K562 (cell line): ENCODE data around the gene HPCAL1. TPM values are rescaled to one million over a fixed set of nuclear protein-coding genes. Genes with fewer than 3 reads are reported as not detected.

Source experiments
- CBFA2T3 ChIP-seq: fragments of 450-650 bp; IDR thresholded peaks from 2 replicates; pipeline ENCODE4 v1.6.1; 2017
- CREM ChIP-seq: IDR thresholded peaks from 2 replicates; pipeline ENCODE4 v1.6.1; 2014; ENCODE audit warnings: antibody characterized with exemption, low read depth
- EP300 ChIP-seq: IDR thresholded peaks from 2 replicates; pipeline ENCODE4 v1.6.1; 2012; ENCODE audit warnings: low read length, improper control_type of control experiment
- HBP1 ChIP-seq: fragments of 450-650 bp; formaldehyde crosslinking; IDR thresholded peaks from 2 replicates; pipeline ENCODE4 v1.4.0; 2022; ENCODE audit warnings: missing genetic modification characterization
- L3MBTL2 ChIP-seq: fragments of 450-650 bp; IDR thresholded peaks from 2 replicates; pipeline ENCODE4 v1.6.1; 2016; ENCODE audit warnings: mild to moderate bottlenecking, moderate library complexity
- MGA ChIP-seq: fragments of 450-650 bp; IDR thresholded peaks from 2 replicates; pipeline ENCODE4 v1.6.1; 2016; ENCODE audit warnings: mild to moderate bottlenecking, moderate library complexity
- NONO ChIP-seq, 2 experiments: fragments of 200-400 bp in 1 of 2; fragments of 450-650 bp in 1 of 2; formaldehyde crosslinking in 1 of 2; IDR thresholded peaks; 2 replicates each; pipeline ENCODE4 v1.6.1; 2017; ENCODE audit warnings: low read depth in 2 of 2, mild to moderate bottlenecking in 2 of 2, moderate library complexity in 2 of 2, low read length in 1 of 2
- PBX2 ChIP-seq, 2 experiments: IDR thresholded peaks in 1 of 2; conservative IDR thresholded peaks in 1 of 2; 2 replicates each; pipeline ENCODE4 v1.6.1; 2016; ENCODE audit warnings: low read depth in 2 of 2, mild to moderate bottlenecking in 1 of 2, missing compliant biosample characterization in 1 of 2, missing genetic modification characterization in 1 of 2, moderate library complexity in 1 of 2
- ZBTB2 ChIP-seq: fragments of 450-650 bp; IDR thresholded peaks from 2 replicates; pipeline ENCODE4 v1.6.1; 2016; ENCODE audit warnings: antibody characterized with exemption
- ZNF76 ChIP-seq: fragments of 250-450 bp; sonication (Bioruptor Pico); IDR thresholded peaks from 2 replicates; pipeline ENCODE4 v1.4.0; 2020; ENCODE audit warnings: mild to moderate bottlenecking, moderate library complexity, borderline replicate concordance
- polyA plus RNA-seq, 8 experiments: library from polyadenylated mRNA; depleted of rRNA in 4 of 8; stranded (reverse) in 5 of 8; unstranded in 3 of 8; fragments of >200 nt; fragmentation: Nextera tagmentation in 2 of 8; fragmentation: Illumina TruSeq in 1 of 8; extraction: Ambion mirVana in 2 of 8; extraction: Trizol in 1 of 8; gene quantifications; 2 replicates each; pipeline versions ENCODE4 v1.2.1 to v1.2.3, GENCODE V29; 2011 to 2014; ENCODE audit warnings: inconsistent platforms in 1 of 8, missing spikeins in 1 of 8
- total RNA-seq, 7 experiments: library from RNA; depleted of rRNA in 6 of 7; stranded (reverse); fragments of >200 nt in 6 of 7; fragmentation: Illumina TruSeq in 2 of 7; extraction: Trizol in 2 of 7; gene quantifications; 2 replicates each; pipeline versions ENCODE4 v1.2.1 to v1.2.3, GENCODE V29; 2011 to 2021; ENCODE audit warnings: low replicate concordance in 1 of 7

Gene HPCAL1
- total and polyA plus RNA-seq, 9 of the 15 experiments (the other 6 are each of a cell fraction or from before 2014, with no cell fraction given): 2.7 to 65.5 (median 23.9) TPM

GRCh38 chr2:10297959-10298531, 4.7 kb upstream of the HPCAL1 start (continued):
- TF ChIP-seq MGA (no peak; the same call in 1 of the 2 replicates), ZBTB2 (no peak), NONO (IDR thresholded peaks at IDR 0.05; ENCODE audit: low read depth in 2 of 2, low read length in 1 of 2) (no peak), EP300 (peak; percentile 58; the same call in 1 of the 2 replicates), HBP1 (CRISPR knock-in tag) (no peak), L3MBTL2 (peak; percentile 52; the same call in 1 of the 2 replicates), PBX2 (CRISPR knock-in tag; IDR thresholded peaks at IDR 0.05; ENCODE audit: low read depth) (no peak), PBX2 (tag; conservative IDR thresholded peaks at IDR 0.05; ENCODE audit: low read depth) (no peak), CBFA2T3 (peak; percentile 53), CREM (no peak), ZNF76 (CRISPR knock-in tag) (no peak)
